HCT116 (cell line): ENCODE results near the gene MCF2L2. TPM values are rescaled to one million over a fixed set of nuclear protein-coding genes. Genes with fewer than 3 reads are reported as not detected.

ENCODE experiments used
- ATAC-seq: fragments of 200-7000 bp; cut with Tn5 transposase; 2 replicates; pipeline ENCODE4 v1.9.1; 2020; ENCODE audit warnings: mild to moderate bottlenecking, moderate library complexity
- BruUV-seq: library from RNA; stranded (reverse); fragments of 400-500 nt; replicated peaks from 2 replicates; lab custom pipeline; 2021; lab: Mats Ljungman, UMichigan
- CTCF ChIA-PET: fragments of 300-600 bp; sonication (Branson Sonifier 250); formaldehyde crosslinking; loops from one replicate; lab custom pipeline; 2021; ENCODE audit warnings: antibody characterized with exemption; lab: Charles Lee
- POLR2A ChIA-PET: fragments of 300-600, 350-600 bp; sonication (Branson Sonifier 250); formaldehyde crosslinking; loops from one replicate; lab custom pipeline; 2021; ENCODE audit warnings: antibody characterized with exemption; lab: Charles Lee
- RAD21 ChIA-PET, 2 experiments: fragments of 300-600 bp; sonication (Branson Sonifier 250); formaldehyde crosslinking; loops; one replicate each; lab custom pipeline; 2023; ENCODE audit warnings: low total read pairs in 2 of 2; ENCODE audit not compliant: uncharacterized antibody in 2 of 2, unreplicated experiment in 2 of 2, low non-redundant PET in 1 of 2; lab: Charles Lee
- DNase-seq: peaks from one replicate; pipeline ENCODE4 v3.0.0-alpha.2; 2010; ENCODE audit warnings: low read depth, low spot score
- H2AFZ ChIP-seq: fragments of 200-600 bp; shearing (Covaris generic), sonication (generic); 2 replicates; pipeline ENCODE4 v1.6.1; 2017; ENCODE audit warnings: low read depth, mixed run types, mixed read lengths, antibody characterized with exemption, low read length; ENCODE audit not compliant: poor library complexity, severe bottlenecking
- H3K27ac ChIP-seq: 2 replicates; pipeline ENCODE4 v1.5.1; 2012; ENCODE audit warnings: low read depth, low read length
- H3K27me3 ChIP-seq: fragments of 200-600 bp; sonication (generic); 2 replicates; pipeline ENCODE4 v1.6.1; 2016; ENCODE audit warnings: mixed run types, low read length, mixed read lengths; ENCODE audit not compliant: insufficient read depth
- H3K36me3 ChIP-seq, 2 experiments: fragments of 200-500 bp in 1 of 2; fragments of 200-600 bp in 1 of 2; sonication (Bioruptor generic) in 1 of 2; sonication (generic) in 1 of 2; 2 replicates each; pipeline versions ENCODE4 v1.5.1 to v1.6.1; 2014 to 2016; ENCODE audit warnings: low read length in 2 of 2, inconsistent platforms in 1 of 2, mixed read lengths in 1 of 2, mixed run types in 1 of 2; ENCODE audit not compliant: insufficient read depth in 2 of 2, control insufficient read depth in 1 of 2
- H3K4me1 ChIP-seq, 2 experiments: fragments of 200-600 bp in 1 of 2; sonication (generic) in 1 of 2; 2 replicates each; pipeline versions ENCODE4 v1.5.1 to v1.6.1; 2012 to 2017; ENCODE audit warnings: low read length in 2 of 2, inconsistent platforms in 1 of 2, mild to moderate bottlenecking in 1 of 2, mixed read lengths in 1 of 2, mixed run types in 1 of 2, moderate library complexity in 1 of 2; ENCODE audit not compliant: insufficient read depth in 2 of 2, control insufficient read depth in 1 of 2
- H3K4me2 ChIP-seq: fragments of 200-600 bp; sonication (generic); 2 replicates; pipeline ENCODE4 v1.6.1; 2017; ENCODE audit warnings: mixed run types, low read length, mixed read lengths
- H3K4me3 ChIP-seq, 2 experiments: fragments of 200-600 bp in 1 of 2; sonication (generic) in 1 of 2; replicated peaks in 1 of 2; 2 replicates each; pipeline ENCODE4 v1.5.1; 2011 to 2016; ENCODE audit warnings: low read length in 2 of 2, control low read depth in 1 of 2, low read depth in 1 of 2, mild to moderate bottlenecking in 1 of 2, mixed read lengths in 1 of 2, mixed run types in 1 of 2
- H3K79me2 ChIP-seq: fragments of 200-600 bp; sonication (generic); 2 replicates; pipeline ENCODE4 v1.6.1; 2017; ENCODE audit warnings: mild to moderate bottlenecking, mixed run types, low read length, moderate library complexity, mixed read lengths; ENCODE audit not compliant: insufficient read depth
- H3K9ac ChIP-seq: fragments of 200-600 bp; sonication (generic); 2 replicates; pipeline ENCODE4 v1.6.1; 2016; ENCODE audit warnings: low read length, mixed read lengths
- H3K9me2 ChIP-seq: fragments of 200-600 bp; sonication (generic), shearing (Covaris generic); 2 replicates; pipeline ENCODE4 v1.6.1; 2017; ENCODE audit warnings: mixed run types, mild to moderate bottlenecking, moderate library complexity; ENCODE audit not compliant: insufficient read depth
- H3K9me3 ChIP-seq, 2 experiments: fragments of 200-500 bp in 1 of 2; fragments of 200-600 bp in 1 of 2; sonication (Bioruptor generic) in 1 of 2; sonication (generic) in 1 of 2; 2 replicates each; pipeline ENCODE4 v1.6.1; 2014 to 2017; ENCODE audit warnings: low read length in 2 of 2, mixed read lengths in 2 of 2, inconsistent platforms in 1 of 2, low read depth in 1 of 2, mild to moderate bottlenecking in 1 of 2, mixed run types in 1 of 2, moderate library complexity in 1 of 2; ENCODE audit not compliant: control insufficient read depth in 1 of 2, insufficient read depth in 1 of 2
- H4K20me1 ChIP-seq: fragments of 200-600 bp; sonication (generic), shearing (Covaris generic); 2 replicates; pipeline ENCODE4 v1.6.1; 2017; ENCODE audit warnings: mixed run types, mild to moderate bottlenecking, moderate library complexity; ENCODE audit not compliant: insufficient read depth
- CBX3 ChIP-seq: IDR thresholded peaks from 2 replicates; pipeline ENCODE4 v1.6.1; 2012; ENCODE audit warnings: low read depth
- CEBPB ChIP-seq: IDR thresholded peaks from 2 replicates; pipeline ENCODE4 v1.6.1; 2012; ENCODE audit warnings: low read depth
- EGR1 ChIP-seq: IDR thresholded peaks from 2 replicates; pipeline ENCODE4 v1.6.1; 2012; ENCODE audit warnings: low read depth
- EZH2 ChIP-seq: fragments of 200-600 bp; sonication (generic); IDR thresholded peaks from 2 replicates; pipeline ENCODE4 v1.6.1; 2017; ENCODE audit warnings: antibody characterized with exemption, mixed run types
- JUND ChIP-seq: IDR thresholded peaks from 2 replicates; pipeline ENCODE4 v1.6.1; 2012
- POLR2AphosphoS5 ChIP-seq: IDR thresholded peaks from 2 replicates; pipeline ENCODE4 v1.6.1; 2011; ENCODE audit warnings: mild to moderate bottlenecking, low read depth, low read length, moderate library complexity
- RAD21 ChIP-seq: IDR thresholded peaks from 2 replicates; pipeline ENCODE4 v1.6.1; 2012; ENCODE audit warnings: low read depth, mild to moderate bottlenecking
- SIN3A ChIP-seq: IDR thresholded peaks from 2 replicates; pipeline ENCODE4 v1.6.1; 2012; ENCODE audit warnings: low read depth
- SP1 ChIP-seq: IDR thresholded peaks from 2 replicates; pipeline ENCODE4 v1.6.1; 2012; ENCODE audit warnings: low read depth
- SRF ChIP-seq: IDR thresholded peaks from 2 replicates; pipeline ENCODE4 v1.6.1; 2012; ENCODE audit warnings: low read depth
- TCF7L2 ChIP-seq: IDR thresholded peaks from 2 replicates; pipeline ENCODE4 v1.7.0; 2011; ENCODE audit warnings: borderline replicate concordance, inconsistent platforms; ENCODE audit not compliant: insufficient read depth, insufficient read length; ENCODE audit errors: extremely low read depth
- ZNF274 ChIP-seq: fragments of 200-500 bp; sonication (Bioruptor generic); IDR thresholded peaks from 2 replicates; pipeline ENCODE4 v1.6.1; 2014; ENCODE audit warnings: mild to moderate bottlenecking, low read depth, low read length, inconsistent platforms
- intact Hi-C: fragments of 100-400 bp; cut with micrococcal nuclease; formaldehyde crosslinking; loops from 2 replicates; pipeline ENCODE4 v1.10.0; 2022
- total RNA-seq: library from RNA; stranded (reverse); gene quantifications from one replicate; pipeline ENCODE4 v1.2.1, GENCODE V29; 2021; ENCODE audit not compliant: unreplicated experiment
- TF ChIP-seq, protein P1 (sequence below): IDR thresholded peaks from 2 replicates; pipeline ENCODE4 v1.6.1; 2012
- TF ChIP-seq, protein P2 (sequence below), 3 experiments: fragments of 200-600 bp in 1 of 3; sonication (generic) in 1 of 3; IDR thresholded peaks in 2 of 3; conservative IDR thresholded peaks in 1 of 3; 2 replicates each; pipeline ENCODE4 v1.5.1; 2012 to 2017; ENCODE audit warnings: low read depth in 2 of 3, low read length in 2 of 3, antibody characterized with exemption in 1 of 3, borderline replicate concordance in 1 of 3, control low read depth in 1 of 3, mild to moderate bottlenecking in 1 of 3, mixed read lengths in 1 of 3, mixed run types in 1 of 3, moderate library complexity in 1 of 3; ENCODE audit not compliant: insufficient read depth in 1 of 3
- TF ChIP-seq, protein P3 (sequence below): IDR thresholded peaks from 2 replicates; pipeline ENCODE4 v1.6.1; 2012
- TF ChIP-seq, protein P4 (sequence below): IDR thresholded peaks from 2 replicates; pipeline ENCODE4 v1.6.1; 2012; ENCODE audit warnings: low read depth
- TF ChIP-seq, protein P5 (sequence below): IDR thresholded peaks from 2 replicates; pipeline ENCODE4 v1.6.1; 2011; ENCODE audit warnings: mild to moderate bottlenecking, low read length, moderate library complexity; ENCODE audit not compliant: insufficient replicate concordance; ENCODE audit errors: extremely low read depth

Gene MCF2L2
- total RNA-seq, 1 experiment from 2014 or later = 1.5 TPM

DNA sequence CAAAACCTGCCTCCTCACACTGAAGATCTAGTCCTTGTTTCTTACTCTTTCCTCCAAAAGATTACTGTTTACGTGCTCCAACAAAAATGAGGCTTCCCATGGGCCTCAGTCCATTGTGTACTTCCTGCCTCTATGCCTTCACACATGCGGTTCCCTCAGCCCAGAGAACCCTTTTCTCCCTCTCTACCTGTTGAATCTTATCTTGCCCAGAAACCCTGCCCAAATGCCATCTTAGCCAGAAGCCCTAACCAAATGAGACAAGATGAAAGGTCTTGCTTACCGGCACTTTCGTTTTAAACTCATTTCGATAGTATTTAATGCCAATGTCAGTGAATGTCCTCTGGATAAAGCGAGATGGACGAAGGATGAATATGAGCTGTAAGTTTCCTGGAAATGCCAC is 89.9 kb downstream of the MCF2L2 start:
- no peak overlapping the region for H3K9ac ChIP-seq
- no peaks in the 10 kb centered on the region for H3K27me3 ChIP-seq
- H3K36me3 ChIP-seq = no peaks in the 10 kb centered on the region
- H3K4me3 ChIP-seq = no peak overlapping the region
- ChIA-PET POLR2A (no interaction called here), CTCF (no interaction called here), RAD21 (no interaction called here)
- intact Hi-C loops = no loop called here
- ATAC-seq (no peak), DNase-seq (no peak)
- no peaks in the 10 kb centered on the region for H3K9me2 ChIP-seq
- H2AFZ ChIP-seq = no peak overlapping the region
- peaks cover 2 to 10% of the 10 kb centered on the region in 2 experiments; a peak in 3 of 4 replicates for H3K4me1 ChIP-seq
- BruUV-seq = no TSS peak
- no peaks in the 10 kb centered on the region for H3K79me2 ChIP-seq
- no peaks in the 10 kb centered on the region for H4K20me1 ChIP-seq
- no peak overlapping the region for H3K27ac ChIP-seq
- TF ChIP-seq CBX3 = no peak
- TF ChIP-seq RAD21 = no peak
- TF ChIP-seq EGR1 = no peak
- no peak for TF ChIP-seq SRF
- TF ChIP-seq SP1 = no peak
- TF ChIP-seq, protein P1, sequence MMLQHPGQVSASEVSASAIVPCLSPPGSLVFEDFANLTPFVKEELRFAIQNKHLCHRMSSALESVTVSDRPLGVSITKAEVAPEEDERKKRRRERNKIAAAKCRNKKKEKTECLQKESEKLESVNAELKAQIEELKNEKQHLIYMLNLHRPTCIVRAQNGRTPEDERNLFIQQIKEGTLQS = no peak
- TF ChIP-seq ZNF274 = no peak
- TF ChIP-seq, protein P2, sequence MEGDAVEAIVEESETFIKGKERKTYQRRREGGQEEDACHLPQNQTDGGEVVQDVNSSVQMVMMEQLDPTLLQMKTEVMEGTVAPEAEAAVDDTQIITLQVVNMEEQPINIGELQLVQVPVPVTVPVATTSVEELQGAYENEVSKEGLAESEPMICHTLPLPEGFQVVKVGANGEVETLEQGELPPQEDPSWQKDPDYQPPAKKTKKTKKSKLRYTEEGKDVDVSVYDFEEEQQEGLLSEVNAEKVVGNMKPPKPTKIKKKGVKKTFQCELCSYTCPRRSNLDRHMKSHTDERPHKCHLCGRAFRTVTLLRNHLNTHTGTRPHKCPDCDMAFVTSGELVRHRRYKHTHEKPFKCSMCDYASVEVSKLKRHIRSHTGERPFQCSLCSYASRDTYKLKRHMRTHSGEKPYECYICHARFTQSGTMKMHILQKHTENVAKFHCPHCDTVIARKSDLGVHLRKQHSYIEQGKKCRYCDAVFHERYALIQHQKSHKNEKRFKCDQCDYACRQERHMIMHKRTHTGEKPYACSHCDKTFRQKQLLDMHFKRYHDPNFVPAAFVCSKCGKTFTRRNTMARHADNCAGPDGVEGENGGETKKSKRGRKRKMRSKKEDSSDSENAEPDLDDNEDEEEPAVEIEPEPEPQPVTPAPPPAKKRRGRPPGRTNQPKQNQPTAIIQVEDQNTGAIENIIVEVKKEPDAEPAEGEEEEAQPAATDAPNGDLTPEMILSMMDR (IDR thresholded peaks at IDR 0.05 in 2 of 3, conservative IDR thresholded peaks at IDR 0.05 in 1 of 3; ENCODE audit: borderline replicate concordance in 1 of 3, insufficient read depth in 1 of 3, low read depth in 2 of 3, low read length in 2 of 3) = no peak
- no peak for TF ChIP-seq CEBPB
- TF ChIP-seq, protein P3, sequence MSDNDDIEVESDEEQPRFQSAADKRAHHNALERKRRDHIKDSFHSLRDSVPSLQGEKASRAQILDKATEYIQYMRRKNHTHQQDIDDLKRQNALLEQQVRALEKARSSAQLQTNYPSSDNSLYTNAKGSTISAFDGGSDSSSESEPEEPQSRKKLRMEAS = no peak
- no peak for TF ChIP-seq TCF7L2
- TF ChIP-seq SIN3A = no peak
- TF ChIP-seq POLR2AphosphoS5 = no peak
- TF ChIP-seq JUND = no peak
- TF ChIP-seq, protein P4, sequence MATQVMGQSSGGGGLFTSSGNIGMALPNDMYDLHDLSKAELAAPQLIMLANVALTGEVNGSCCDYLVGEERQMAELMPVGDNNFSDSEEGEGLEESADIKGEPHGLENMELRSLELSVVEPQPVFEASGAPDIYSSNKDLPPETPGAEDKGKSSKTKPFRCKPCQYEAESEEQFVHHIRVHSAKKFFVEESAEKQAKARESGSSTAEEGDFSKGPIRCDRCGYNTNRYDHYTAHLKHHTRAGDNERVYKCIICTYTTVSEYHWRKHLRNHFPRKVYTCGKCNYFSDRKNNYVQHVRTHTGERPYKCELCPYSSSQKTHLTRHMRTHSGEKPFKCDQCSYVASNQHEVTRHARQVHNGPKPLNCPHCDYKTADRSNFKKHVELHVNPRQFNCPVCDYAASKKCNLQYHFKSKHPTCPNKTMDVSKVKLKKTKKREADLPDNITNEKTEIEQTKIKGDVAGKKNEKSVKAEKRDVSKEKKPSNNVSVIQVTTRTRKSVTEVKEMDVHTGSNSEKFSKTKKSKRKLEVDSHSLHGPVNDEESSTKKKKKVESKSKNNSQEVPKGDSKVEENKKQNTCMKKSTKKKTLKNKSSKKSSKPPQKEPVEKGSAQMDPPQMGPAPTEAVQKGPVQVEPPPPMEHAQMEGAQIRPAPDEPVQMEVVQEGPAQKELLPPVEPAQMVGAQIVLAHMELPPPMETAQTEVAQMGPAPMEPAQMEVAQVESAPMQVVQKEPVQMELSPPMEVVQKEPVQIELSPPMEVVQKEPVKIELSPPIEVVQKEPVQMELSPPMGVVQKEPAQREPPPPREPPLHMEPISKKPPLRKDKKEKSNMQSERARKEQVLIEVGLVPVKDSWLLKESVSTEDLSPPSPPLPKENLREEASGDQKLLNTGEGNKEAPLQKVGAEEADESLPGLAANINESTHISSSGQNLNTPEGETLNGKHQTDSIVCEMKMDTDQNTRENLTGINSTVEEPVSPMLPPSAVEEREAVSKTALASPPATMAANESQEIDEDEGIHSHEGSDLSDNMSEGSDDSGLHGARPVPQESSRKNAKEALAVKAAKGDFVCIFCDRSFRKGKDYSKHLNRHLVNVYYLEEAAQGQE = no peak
- TF ChIP-seq, protein P5, sequence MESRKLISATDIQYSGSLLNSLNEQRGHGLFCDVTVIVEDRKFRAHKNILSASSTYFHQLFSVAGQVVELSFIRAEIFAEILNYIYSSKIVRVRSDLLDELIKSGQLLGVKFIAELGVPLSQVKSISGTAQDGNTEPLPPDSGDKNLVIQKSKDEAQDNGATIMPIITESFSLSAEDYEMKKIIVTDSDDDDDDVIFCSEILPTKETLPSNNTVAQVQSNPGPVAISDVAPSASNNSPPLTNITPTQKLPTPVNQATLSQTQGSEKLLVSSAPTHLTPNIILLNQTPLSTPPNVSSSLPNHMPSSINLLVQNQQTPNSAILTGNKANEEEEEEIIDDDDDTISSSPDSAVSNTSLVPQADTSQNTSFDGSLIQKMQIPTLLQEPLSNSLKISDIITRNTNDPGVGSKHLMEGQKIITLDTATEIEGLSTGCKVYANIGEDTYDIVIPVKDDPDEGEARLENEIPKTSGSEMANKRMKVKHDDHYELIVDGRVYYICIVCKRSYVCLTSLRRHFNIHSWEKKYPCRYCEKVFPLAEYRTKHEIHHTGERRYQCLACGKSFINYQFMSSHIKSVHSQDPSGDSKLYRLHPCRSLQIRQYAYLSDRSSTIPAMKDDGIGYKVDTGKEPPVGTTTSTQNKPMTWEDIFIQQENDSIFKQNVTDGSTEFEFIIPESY = no peak
- TF ChIP-seq EZH2 = no peak
- H3K9me3 ChIP-seq = no peaks in the 10 kb centered on the region
- no peak overlapping the region for H3K4me2 ChIP-seq
